Endothelial cell of umbilical vein (primary cell): ENCODE results near the gene DPF3. TPM values are rescaled to one million over a fixed set of nuclear protein-coding genes. Genes with fewer than 3 reads are reported as not detected.

Experiments used
- BruUV-seq: library from RNA; stranded (reverse); fragments of 400-500 nt; replicated peaks from 2 replicates; lab custom pipeline; 2021; lab: Mats Ljungman, UMichigan
- CTCF ChIA-PET: fragments of 300-600, 350-600 bp; sonication (Branson Sonifier 250); formaldehyde crosslinking; loops from one replicate; lab custom pipeline; 2021; ENCODE audit warnings: antibody characterized with exemption, inconsistent platforms; lab: Charles Lee
- POLR2A ChIA-PET: fragments of 300-600, 350-600 bp; sonication (Branson Sonifier 250); formaldehyde crosslinking; loops from one replicate; lab custom pipeline; 2021; ENCODE audit warnings: antibody characterized with exemption, inconsistent platforms; lab: Charles Lee
- DNase-seq: peaks from one replicate; pipeline ENCODE4 v3.0.0-alpha.2; 2011; ENCODE audit warnings: low read depth, low spot score
- FAIRE-seq: peaks from 2 replicates; lab custom pipeline; 2011; peaks lifted over from hg19 to GRCh38; lab: Jason Lieb, UNC
- H2AFZ ChIP-seq: 2 replicates; pipeline ENCODE4 v1.6.0; 2012; ENCODE audit warnings: low read depth, low read length, control low read depth, inconsistent platforms
- H3K27ac ChIP-seq: 2 replicates; pipeline ENCODE4 v1.5.1; 2011; ENCODE audit warnings: low read depth, mild to moderate bottlenecking, control low read depth, low read length, moderate library complexity; ENCODE audit not compliant: insufficient read depth
- H3K27me3 ChIP-seq, 2 experiments: 2 replicates each; pipeline versions ENCODE4 v1.6.0 to v1.6.1; 2011; ENCODE audit warnings: low read length in 2 of 2, mixed read lengths in 1 of 2; ENCODE audit not compliant: control insufficient read depth in 2 of 2, insufficient read depth in 2 of 2
- H3K36me3 ChIP-seq, 2 experiments: 2 replicates in 1 of 2; 3 replicates in 1 of 2; pipeline ENCODE4 v1.5.1; 2011; ENCODE audit warnings: low read length in 2 of 2, mild to moderate bottlenecking in 1 of 2, moderate library complexity in 1 of 2; ENCODE audit not compliant: control insufficient read depth in 2 of 2, insufficient read depth in 2 of 2; ENCODE audit errors: extremely low read depth in 1 of 2
- H3K4me1 ChIP-seq: 3 replicates; pipeline ENCODE4 v1.5.1; 2011; ENCODE audit warnings: mild to moderate bottlenecking, low read length; ENCODE audit not compliant: control insufficient read depth, insufficient read depth; ENCODE audit errors: extremely low read depth
- H3K4me2 ChIP-seq: 2 replicates; pipeline ENCODE4 v1.6.1; 2011; ENCODE audit warnings: low read length, control low read depth, mixed read lengths; ENCODE audit not compliant: insufficient read depth
- H3K4me3 ChIP-seq, 3 experiments: fragments of 200-600 bp in 1 of 3; sonication (generic), shearing (Covaris generic) in 1 of 3; replicated peaks in 1 of 3; 2 replicates each; pipeline ENCODE4 v1.5.1; 2011 to 2016; ENCODE audit warnings: control low read depth in 3 of 3, low read length in 3 of 3, mild to moderate bottlenecking in 2 of 3, inconsistent platforms in 1 of 3, low read depth in 1 of 3, moderate library complexity in 1 of 3; ENCODE audit not compliant: insufficient read depth in 1 of 3
- H3K79me2 ChIP-seq: 2 replicates; pipeline ENCODE4 v1.6.0; 2012; ENCODE audit warnings: low read length, inconsistent platforms; ENCODE audit not compliant: control insufficient read depth, insufficient read depth
- H3K9ac ChIP-seq: replicated peaks from 2 replicates; pipeline ENCODE3; 2011; ENCODE audit warnings: low read length, control low read depth; ENCODE audit not compliant: insufficient read depth; ENCODE audit errors: extremely low read depth
- H3K9me1 ChIP-seq: replicated peaks from 3 replicates; pipeline ENCODE4 v1.6.0; 2011; ENCODE audit warnings: mild to moderate bottlenecking, low read length; ENCODE audit not compliant: control insufficient read depth, insufficient read depth; ENCODE audit errors: extremely low read depth
- H3K9me3 ChIP-seq: replicated peaks from 2 replicates; pipeline ENCODE4 v1.5.1; 2012; ENCODE audit warnings: low read length, inconsistent platforms; ENCODE audit not compliant: control insufficient read depth, insufficient read depth
- H4K20me1 ChIP-seq: replicated peaks from 2 replicates; pipeline ENCODE3; 2011; ENCODE audit warnings: mild to moderate bottlenecking, low read length; ENCODE audit not compliant: control insufficient read depth, insufficient read depth; ENCODE audit errors: extremely low read depth
- CTCF ChIP-seq, 2 donors: IDR thresholded peaks; 1 replicate in 1 of 2; 2 replicates in 1 of 2; pipeline ENCODE4 v1.5.1; 2011; ENCODE audit warnings: low read length in 2 of 2, mild to moderate bottlenecking in 2 of 2, moderate library complexity in 2 of 2, control low read depth in 1 of 2, inconsistent platforms in 1 of 2, low read depth in 1 of 2; ENCODE audit not compliant: insufficient read depth in 1 of 2; ENCODE audit errors: extremely low read depth in 1 of 2
- EZH2 ChIP-seq: IDR thresholded peaks from 2 replicates; pipeline ENCODE4 v1.6.1; 2012; ENCODE audit warnings: borderline replicate concordance, low read depth, mild to moderate bottlenecking, moderate library complexity, low read length, inconsistent platforms; ENCODE audit not compliant: severe bottlenecking
- FOS ChIP-seq: IDR thresholded peaks from 2 replicates; pipeline ENCODE4 v1.6.1; 2011; ENCODE audit warnings: mild to moderate bottlenecking, low read length, moderate library complexity, borderline replicate concordance; ENCODE audit not compliant: insufficient read depth
- GATA2 ChIP-seq: IDR thresholded peaks from 2 replicates; pipeline ENCODE4 v1.7.0; 2011; ENCODE audit warnings: low read depth, mild to moderate bottlenecking, moderate library complexity, mixed read lengths, low read length; ENCODE audit not compliant: insufficient read length, insufficient read depth
- JUN ChIP-seq: IDR thresholded peaks from 2 replicates; pipeline ENCODE4 v1.6.1; 2011; ENCODE audit warnings: borderline replicate concordance, low read depth; ENCODE audit not compliant: insufficient read length, insufficient read depth
- MAX ChIP-seq: IDR thresholded peaks from 2 replicates; pipeline ENCODE4 v1.6.1; 2011; ENCODE audit not compliant: insufficient read depth, insufficient read length
- MYC ChIP-seq: IDR thresholded peaks from one replicate; pipeline ENCODE4 v1.6.1; 2011; ENCODE audit warnings: mild to moderate bottlenecking, low read depth, low read length
- POLR2A ChIP-seq: IDR thresholded peaks from 2 replicates; pipeline ENCODE4 v1.6.1; 2012; ENCODE audit warnings: low read depth, mild to moderate bottlenecking, control low read depth, low read length
- POLR2AphosphoS5 ChIP-seq: IDR thresholded peaks from 2 replicates; pipeline ENCODE4 v1.6.1; 2012; ENCODE audit warnings: low read depth, mild to moderate bottlenecking, control low read depth, low read length, moderate library complexity; ENCODE audit not compliant: insufficient read depth
- dilution Hi-C: fragments of 300-500 bp; cut with MboI; formaldehyde crosslinking; loops from one replicate; pipeline ENCODE4 v1.15.0; 2019; ENCODE audit warnings: low sequenced_read_pairs; ENCODE audit not compliant: extremely low pct_ligation_motif_present
- intact Hi-C: fragments of 100-400 bp; cut with micrococcal nuclease; formaldehyde crosslinking; loops from one replicate; pipeline ENCODE4 v1.10.0; 2022
- polyA plus RNA-seq, 4 experiments: library from polyadenylated mRNA; depleted of rRNA in 3 of 4; stranded (reverse) in 3 of 4; unstranded in 1 of 4; fragments of >200 nt; gene quantifications; 2 replicates each; pipeline versions ENCODE4 v1.2.1 to v1.2.3, GENCODE V29; 2011 to 2012; ENCODE audit warnings: missing spikeins in 1 of 4
- total RNA-seq: library from RNA; stranded (reverse); gene quantifications from 2 replicates; pipeline ENCODE4 v1.2.3, GENCODE V29; 2021

The DPF3 gene
- total and polyA plus RNA-seq, 2 donors (not counting 3 experiments of a cell fraction or from before 2014, with no cell fraction given), result 2.4 to 3.5 TPM

- Histone ChIP-seq H3K27me3 (no peaks in the 10 kb centered on the region), H3K4me1 (peaks cover 38% of the 10 kb centered on the region), H3K9me1 (no peaks in the 10 kb centered on the region), H3K4me3 (no peak overlapping the region), H3K4me2 (no peak overlapping the region), H3K27ac (no peak overlapping the region), H3K79me2 (no peaks in the 10 kb centered on the region), H2AFZ (no peak overlapping the region), H4K20me1 (no peaks in the 10 kb centered on the region), H3K36me3 (no peaks in the 10 kb centered on the region), H3K9ac (no peak overlapping the region), H3K9me3 (no peaks in the 10 kb centered on the region)
- CTCF ChIA-PET, result interaction anchor here (1.2 to 1.6 kb wide), 2 partner anchors 14 to 34 kb away, joined by 3 to 4 read pairs; no protein-coding TSS in a partner anchor
- POLR2A ChIA-PET, result no interaction called here
- FAIRE-seq (no peak), DNase-seq (no peak)
- dilution Hi-C loops (no loop called here), intact Hi-C loops (no loop called here)
- BruUV-seq, result no TSS peak
- TF ChIP-seq CTCF (IDR thresholded peaks at IDR 0.05; ENCODE audit: extremely low read depth in 1 of 2, insufficient read depth in 1 of 2, low read depth in 1 of 2, low read length in 2 of 2), result no peak
- no peak for TF ChIP-seq MAX
- no peak for TF ChIP-seq FOS
- TF ChIP-seq POLR2AphosphoS5, result no peak
- TF ChIP-seq EZH2, result no peak
- TF ChIP-seq MYC, result no peak
- no peak for TF ChIP-seq POLR2A
- TF ChIP-seq GATA2, result no peak
- no peak for TF ChIP-seq JUN
Measured at GRCh38 chr14:72644758-72645489, 249.0 kb downstream of the DPF3 start.
